Heart left ventricle (tissue), 16 donors: ENCODE results near the gene COL11A1. TPM values are rescaled to one million over a fixed set of nuclear protein-coding genes. Genes with fewer than 3 reads are reported as not detected.

Experiments
- ATAC-seq, 4 donors: fragments of 200-7000 bp; cut with Tn5 transposase; one replicate each; pipeline ENCODE4 v1.9.1; 2020 to 2022; ENCODE audit warnings: moderate library complexity in 4 of 4, mild to moderate bottlenecking in 3 of 4, moderate number of reproducible peaks in 1 of 4
- DNase-seq, 5 donors: peaks; one replicate each; pipeline ENCODE4 v3.0.0-alpha.2; 2020
- H3K27ac ChIP-seq, 12 donors: fragments of 200-600 bp; sonication (generic) in 4 of 12; one replicate each; pipeline versions ENCODE4 v1.5.0 to v1.8.0; 2016 to 2022; ENCODE audit warnings: mild to moderate bottlenecking in 2 of 12
- H3K27me3 ChIP-seq, 9 donors: fragments of 200-600 bp; sonication (generic) in 2 of 9; one replicate each; pipeline versions ENCODE4 v1.5.1 to v1.8.0; 2016 to 2022; ENCODE audit warnings: mild to moderate bottlenecking in 3 of 9
- H3K36me3 ChIP-seq, 9 donors: fragments of 200-600 bp; sonication (generic) in 2 of 9; one replicate each; pipeline versions ENCODE4 v1.5.0 to v1.8.0; 2018 to 2022; ENCODE audit warnings: mild to moderate bottlenecking in 2 of 9
- H3K4me1 ChIP-seq, 12 donors: fragments of 200-600 bp; sonication (generic) in 4 of 12; one replicate each; pipeline versions ENCODE4 v1.5.0 to v1.8.0; 2016 to 2022; ENCODE audit warnings: mild to moderate bottlenecking in 3 of 12
- H3K4me3 ChIP-seq, 12 donors: fragments of 200-600 bp; sonication (generic) in 4 of 12; one replicate each; pipeline versions ENCODE4 v1.5.0 to v1.8.0; 2017 to 2022; ENCODE audit warnings: mild to moderate bottlenecking in 9 of 12, moderate library complexity in 4 of 12
- H3K9me3 ChIP-seq, 12 donors: fragments of 200-600 bp; sonication (generic) in 4 of 12; one replicate each; pipeline versions ENCODE4 v1.5.0 to v1.8.0; 2016 to 2022; ENCODE audit warnings: mild to moderate bottlenecking in 1 of 12
- POLR2A ChIP-seq, 2 donors: fragments of 450-650 bp; IDR thresholded peaks; one replicate each; pipeline ENCODE4 v1.6.1; 2017; ENCODE audit warnings: antibody characterized with exemption in 2 of 2, mild to moderate bottlenecking in 2 of 2, moderate library complexity in 2 of 2
- WGBS, 4 donors: extraction: QIAGEN DNeasy Blood & Tissue Kit in 2 of 4; methylation state at CpG; one replicate each; pipeline versions ENCODE4 v1.1.5 to v1.1.7; 2013 to 2018; 5-methylcytosine and 5-hydroxymethylcytosine counted together
- intact Hi-C, 10 donors: fragments of 100-400 bp; cut with DNase I; formaldehyde crosslinking; loops; one replicate each; pipeline versions ENCODE4 v1.11.1 to v1.14.2; 2022
- polyA plus RNA-seq, 2 donors: library from polyadenylated mRNA; stranded (reverse); fragments of 200-250 nt; gene quantifications; one replicate each; pipeline ENCODE4 v1.2.3, GENCODE V29; 2013
- total RNA-seq, 9 donors: library from RNA; depleted of rRNA in 2 of 9; stranded (reverse); fragments of >200 nt in 2 of 9; fragmentation: NEBNext Ultra II Directional in 3 of 9; extraction: Animal tissue kit (Norgen Biotek cat#: 25700) in 3 of 9; gene quantifications; one replicate each; pipeline versions ENCODE4 v1.1.0 to v1.2.4, GENCODE V29; 2016 to 2023
- TF ChIP-seq, protein P1 (sequence below), 12 donors: fragments of 200-600 bp; sonication (generic) in 4 of 12; IDR thresholded peaks; one replicate each; pipeline versions ENCODE4 v1.5.0 to v1.8.0; 2018 to 2022; ENCODE audit warnings: antibody characterized with exemption in 12 of 12, mild to moderate bottlenecking in 5 of 12
- donor health status: ischemic (EF 13 %, LVEDD 7.1; RV severe dilation, severe dysfunction).
- donor health status: healthy with polysubstance abuse.
- donor health status: DM: no; HTN: yes; CAD: no.
- donor health status: DM: no; HTN: no; CAD: no.
- donor health status: ischemic (EF 25% LVEDD 6.9; RV normal size, moderate dysfunction).
- donor health status: ischemic (EF 25% LVEDD 5.7; RV mildly dilated, moderate dysfunction).
- donor health status: healthy.
- donor health status: DM: yes; HTN: yes; CAD: no.
- donor health status: ischemic (EF 35%, LVEDD 5.7; RV mildly dilated, moderate dysfunction).
- donor health status: nonischemic (EF 11% LVEDD 7.7; RV severe dilation, severe dysfunction).
- donor health status: DM: yes; HTN: yes; CAD: no.
- donor health status: PGD.
- donor health status: ischemic (EF 29% LVEDD 5.4; RV normal size, mild dysfunction).
- donor health status: nonischemic (EF 23%, LVEDD 6.1; RV moderate dilation, normal function).

The COL11A1 gene
- total and polyA plus RNA-seq, 11 donors = 0.05 TPM; not detected in 10

DNA sequence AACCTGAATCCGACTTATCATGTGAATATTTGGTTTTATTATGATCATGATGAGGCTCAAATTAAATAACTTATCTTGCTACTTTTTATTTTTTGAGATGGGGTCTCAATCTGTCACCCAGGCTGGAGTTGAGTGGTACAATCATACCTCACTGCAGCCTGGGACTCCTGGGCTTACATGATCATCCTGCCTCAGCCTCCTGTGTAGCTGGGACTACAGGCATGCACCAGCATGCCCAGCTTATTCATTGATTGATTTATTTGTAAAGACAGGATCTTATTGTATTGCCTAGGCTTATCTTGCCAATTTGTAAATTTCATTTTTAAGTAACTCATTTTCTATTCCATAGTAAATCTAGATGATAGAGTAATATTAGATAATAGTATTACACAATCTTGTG is 84.3 kb downstream of the COL11A1 start:
- no peaks in the 10 kb centered on the region for H3K4me1 ChIP-seq
- WGBS, 4 donors = 58 to 66% (median 62%) methylated on average over 1 of the region's 1 CpG
- no peak for ATAC-seq
- intact Hi-C loops = loop anchor here in 1 of 10 donors (10.0 kb wide), 1 partner anchor 1359 kb away; no protein-coding TSS in a partner anchor
- no peak overlapping the region for H3K4me3 ChIP-seq
- no peaks in the 10 kb centered on the region for H3K27me3 ChIP-seq
- DNase-seq = no peak
- no peaks in the 10 kb centered on the region for H3K36me3 ChIP-seq
- no peaks in the 10 kb centered on the region for H3K9me3 ChIP-seq
- H3K27ac ChIP-seq = no peak overlapping the region
- TF ChIP-seq POLR2A (IDR thresholded peaks at IDR 0.05) = no peak
- TF ChIP-seq, protein P1, sequence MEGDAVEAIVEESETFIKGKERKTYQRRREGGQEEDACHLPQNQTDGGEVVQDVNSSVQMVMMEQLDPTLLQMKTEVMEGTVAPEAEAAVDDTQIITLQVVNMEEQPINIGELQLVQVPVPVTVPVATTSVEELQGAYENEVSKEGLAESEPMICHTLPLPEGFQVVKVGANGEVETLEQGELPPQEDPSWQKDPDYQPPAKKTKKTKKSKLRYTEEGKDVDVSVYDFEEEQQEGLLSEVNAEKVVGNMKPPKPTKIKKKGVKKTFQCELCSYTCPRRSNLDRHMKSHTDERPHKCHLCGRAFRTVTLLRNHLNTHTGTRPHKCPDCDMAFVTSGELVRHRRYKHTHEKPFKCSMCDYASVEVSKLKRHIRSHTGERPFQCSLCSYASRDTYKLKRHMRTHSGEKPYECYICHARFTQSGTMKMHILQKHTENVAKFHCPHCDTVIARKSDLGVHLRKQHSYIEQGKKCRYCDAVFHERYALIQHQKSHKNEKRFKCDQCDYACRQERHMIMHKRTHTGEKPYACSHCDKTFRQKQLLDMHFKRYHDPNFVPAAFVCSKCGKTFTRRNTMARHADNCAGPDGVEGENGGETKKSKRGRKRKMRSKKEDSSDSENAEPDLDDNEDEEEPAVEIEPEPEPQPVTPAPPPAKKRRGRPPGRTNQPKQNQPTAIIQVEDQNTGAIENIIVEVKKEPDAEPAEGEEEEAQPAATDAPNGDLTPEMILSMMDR (IDR thresholded peaks at IDR 0.05) = no peak

DNA sequence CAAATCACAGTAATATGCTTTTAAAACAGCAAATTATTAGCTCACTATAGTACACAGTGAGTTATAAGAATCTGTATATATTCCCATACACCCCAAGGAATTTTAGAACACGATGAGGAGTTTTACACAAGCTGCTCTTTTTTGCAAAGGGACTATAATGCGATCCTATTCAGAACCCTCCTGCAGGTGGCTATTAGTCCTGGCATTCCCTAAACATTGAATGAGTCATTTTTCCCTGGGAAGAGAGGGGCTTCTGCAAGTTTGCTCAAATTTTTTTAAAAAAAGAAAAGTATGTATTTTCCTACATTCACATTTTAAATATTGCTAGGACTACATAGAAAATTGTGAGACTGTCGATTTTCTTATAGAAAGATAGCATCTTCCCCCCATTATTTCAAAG is 106.3 kb downstream of the COL11A1 start:
- Histone ChIP-seq H3K27me3 (no peaks in the 10 kb centered on the region), H3K27ac (no peak overlapping the region), H3K4me1 (no peaks in the 10 kb centered on the region), H3K36me3 (no peaks in the 10 kb centered on the region), H3K4me3 (no peak overlapping the region), H3K9me3 (no peaks in the 10 kb centered on the region)
- TF ChIP-seq, protein P1 (IDR thresholded peaks at IDR 0.05) = no peak
- TF ChIP-seq POLR2A (IDR thresholded peaks at IDR 0.05) = no peak
- intact Hi-C loops = no loop called here
- ATAC-seq = no peak
- no peak for DNase-seq
- 77 to 81% (median 79%) methylated on average over 3 of the region's 3 CpGs for WGBS, 4 donors

DNA sequence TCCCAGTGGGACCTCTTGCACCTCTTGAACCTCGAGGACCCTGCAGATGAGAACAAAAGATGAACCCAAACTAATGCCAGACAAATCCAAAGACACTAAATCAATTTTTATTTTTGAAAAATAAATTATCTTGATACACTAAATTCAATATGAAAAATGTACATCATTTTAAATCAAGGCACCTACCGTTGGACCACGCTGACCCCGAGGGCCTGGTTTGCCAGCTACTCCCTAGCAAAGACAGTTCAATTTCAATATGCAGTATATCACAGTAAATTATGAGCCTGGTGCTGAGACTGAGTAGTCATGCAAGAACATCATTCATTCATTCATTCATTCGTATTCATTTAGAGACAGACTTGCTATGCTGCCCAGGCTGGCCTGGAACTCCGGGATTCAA is 129.4 kb downstream of the COL11A1 start:
- no peaks in the 10 kb centered on the region for H3K9me3 ChIP-seq
- no peaks in the 10 kb centered on the region for H3K27me3 ChIP-seq
- 82 to 88% (median 84%) methylated on average over 6 of the region's 6 CpGs for WGBS, 4 donors
- H3K4me1 ChIP-seq = no peaks in the 10 kb centered on the region
- no peak overlapping the region for H3K27ac ChIP-seq
- H3K4me3 ChIP-seq = no peak overlapping the region
- ATAC-seq = no peak
- H3K36me3 ChIP-seq = no peaks in the 10 kb centered on the region
- TF ChIP-seq POLR2A (IDR thresholded peaks at IDR 0.05) = no peak
- TF ChIP-seq, protein P1 (IDR thresholded peaks at IDR 0.05) = no peak
- intact Hi-C loops = no loop called here
- no peak for DNase-seq

DNA sequence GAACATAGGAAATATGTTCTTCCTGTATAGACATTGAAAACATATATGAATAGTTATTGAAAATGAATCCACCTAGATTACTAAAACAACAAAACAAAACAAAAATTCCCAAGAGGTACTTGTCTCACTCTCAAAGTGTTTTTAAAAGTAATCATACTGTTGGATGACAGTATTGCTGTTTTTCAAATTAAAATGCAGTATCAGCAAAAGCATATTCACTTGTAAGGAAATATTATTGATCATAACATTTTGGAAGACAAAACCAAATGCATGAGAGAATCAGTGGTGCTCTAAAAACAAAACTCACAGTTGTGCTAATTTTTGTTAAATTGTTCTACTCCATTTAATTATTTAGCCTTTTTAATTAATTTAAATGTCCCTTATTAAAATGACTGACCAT is 131.0 kb downstream of the COL11A1 start:
- ATAC-seq (no peak), DNase-seq (no peak)
- Histone ChIP-seq H3K36me3 (no peaks in the 10 kb centered on the region), H3K9me3 (no peaks in the 10 kb centered on the region), H3K27ac (no peak overlapping the region), H3K27me3 (no peaks in the 10 kb centered on the region), H3K4me1 (no peaks in the 10 kb centered on the region), H3K4me3 (no peak overlapping the region)
- no peak for TF ChIP-seq POLR2A (IDR thresholded peaks at IDR 0.05)
- TF ChIP-seq, protein P1 (IDR thresholded peaks at IDR 0.05) = no peak
- intact Hi-C loops = no loop called here
